K562 (cell line): ENCODE measurements around the gene CYP51A1. TPM values are rescaled to one million over a fixed set of nuclear protein-coding genes. Genes with fewer than 3 reads are reported as not detected.

Experiments used
- BRD4 ChIP-seq: fragments of 200-600 bp; sonication (generic); IDR thresholded peaks from 2 replicates; pipeline ENCODE4 v1.6.1; 2017; ENCODE audit warnings: inconsistent platforms
- CREB5 ChIP-seq: fragments of 250-450 bp; sonication (Bioruptor Pico); IDR thresholded peaks from 2 replicates; pipeline ENCODE4 v1.5.0; 2020; ENCODE audit warnings: mild to moderate bottlenecking
- HCFC1 ChIP-seq: IDR thresholded peaks from 2 replicates; pipeline ENCODE4 v1.6.1; 2012; ENCODE audit warnings: low read depth, low read length, improper control_type of control experiment
- HMGN3 ChIP-seq: IDR thresholded peaks from 2 replicates; pipeline ENCODE4 v1.6.1; 2011; ENCODE audit warnings: borderline replicate concordance, low read depth, mild to moderate bottlenecking, mixed read lengths, low read length; ENCODE audit not compliant: insufficient read length; ENCODE audit errors: extremely low read depth
- MTA2 ChIP-seq: fragments of 450-650 bp; IDR thresholded peaks from 2 replicates; pipeline ENCODE4 v1.6.1; 2016; ENCODE audit warnings: low read depth
- NCOA4 ChIP-seq: fragments of 450-650 bp; IDR thresholded peaks from 2 replicates; pipeline ENCODE4 v1.6.1; 2018; ENCODE audit warnings: mild to moderate bottlenecking; ENCODE audit not compliant: partially characterized antibody
- RCOR1 ChIP-seq, 2 experiments: IDR thresholded peaks; 2 replicates each; pipeline ENCODE4 v1.6.1; 2012; ENCODE audit warnings: low read depth in 2 of 2, low read length in 2 of 2, borderline replicate concordance in 1 of 2, improper control_type of control experiment in 1 of 2
- SFPQ ChIP-seq: fragments of 200-400 bp; formaldehyde crosslinking; IDR thresholded peaks from 2 replicates; pipeline ENCODE4 v1.6.1; 2017; ENCODE audit warnings: mild to moderate bottlenecking, low read depth, low read length, moderate library complexity
- TAF7 ChIP-seq: fragments of 450-650 bp; IDR thresholded peaks from 2 replicates; pipeline ENCODE4 v1.6.1; 2016; ENCODE audit warnings: missing genetic modification characterization, missing compliant biosample characterization
- TEAD1 ChIP-seq, 2 experiments: fragments of 450-650 bp in 1 of 2; sonication (generic) in 1 of 2; formaldehyde crosslinking; IDR thresholded peaks; 2 replicates each; pipeline versions ENCODE4 v1.4.0 to v1.8.0; 2020 to 2022; ENCODE audit warnings: mild to moderate bottlenecking in 2 of 2, missing genetic modification reagents in 1 of 2
- ZNF3 ChIP-seq: fragments of 250-450 bp; sonication (Bioruptor Pico); IDR thresholded peaks from 2 replicates; pipeline ENCODE4 v1.5.0; 2021; ENCODE audit warnings: mild to moderate bottlenecking, moderate library complexity
- ZNF511 ChIP-seq: sonication (generic); formaldehyde crosslinking; IDR thresholded peaks from 2 replicates; pipeline ENCODE4 v1.8.0; 2022; ENCODE audit warnings: mild to moderate bottlenecking, missing genetic modification reagents
- polyA plus RNA-seq, 8 experiments: library from polyadenylated mRNA; depleted of rRNA in 4 of 8; stranded (reverse) in 5 of 8; unstranded in 3 of 8; fragments of >200 nt; fragmentation: Nextera tagmentation in 2 of 8; fragmentation: Illumina TruSeq in 1 of 8; extraction: Ambion mirVana in 2 of 8; extraction: Trizol in 1 of 8; gene quantifications; 2 replicates each; pipeline versions ENCODE4 v1.2.1 to v1.2.3, GENCODE V29; 2011 to 2014; ENCODE audit warnings: inconsistent platforms in 1 of 8, missing spikeins in 1 of 8
- total RNA-seq, 7 experiments: library from RNA; depleted of rRNA in 6 of 7; stranded (reverse); fragments of >200 nt in 6 of 7; fragmentation: Illumina TruSeq in 2 of 7; extraction: Trizol in 2 of 7; gene quantifications; 2 replicates each; pipeline versions ENCODE4 v1.2.1 to v1.2.3, GENCODE V29; 2011 to 2021; ENCODE audit warnings: low replicate concordance in 1 of 7
- TF ChIP-seq, protein P1 (sequence below): fragments of 200-800 bp; sonication (Bioruptor generic); IDR thresholded peaks from 2 replicates; pipeline ENCODE4 v1.6.1; 2016; ENCODE audit warnings: missing genetic modification characterization, missing compliant biosample characterization
- TF ChIP-seq, protein P2 (sequence below): IDR thresholded peaks from 2 replicates; pipeline ENCODE4 v1.6.1; 2011; ENCODE audit warnings: borderline replicate concordance, low read depth, mild to moderate bottlenecking, moderate library complexity, low read length; ENCODE audit not compliant: insufficient read depth, poor library complexity, severe bottlenecking

Gene CYP51A1
- total and polyA plus RNA-seq, 9 of the 15 experiments (the other 6 are each of a cell fraction or from before 2014, with no cell fraction given), result 35.4 to 151 (median 80.3) TPM

DNA sequence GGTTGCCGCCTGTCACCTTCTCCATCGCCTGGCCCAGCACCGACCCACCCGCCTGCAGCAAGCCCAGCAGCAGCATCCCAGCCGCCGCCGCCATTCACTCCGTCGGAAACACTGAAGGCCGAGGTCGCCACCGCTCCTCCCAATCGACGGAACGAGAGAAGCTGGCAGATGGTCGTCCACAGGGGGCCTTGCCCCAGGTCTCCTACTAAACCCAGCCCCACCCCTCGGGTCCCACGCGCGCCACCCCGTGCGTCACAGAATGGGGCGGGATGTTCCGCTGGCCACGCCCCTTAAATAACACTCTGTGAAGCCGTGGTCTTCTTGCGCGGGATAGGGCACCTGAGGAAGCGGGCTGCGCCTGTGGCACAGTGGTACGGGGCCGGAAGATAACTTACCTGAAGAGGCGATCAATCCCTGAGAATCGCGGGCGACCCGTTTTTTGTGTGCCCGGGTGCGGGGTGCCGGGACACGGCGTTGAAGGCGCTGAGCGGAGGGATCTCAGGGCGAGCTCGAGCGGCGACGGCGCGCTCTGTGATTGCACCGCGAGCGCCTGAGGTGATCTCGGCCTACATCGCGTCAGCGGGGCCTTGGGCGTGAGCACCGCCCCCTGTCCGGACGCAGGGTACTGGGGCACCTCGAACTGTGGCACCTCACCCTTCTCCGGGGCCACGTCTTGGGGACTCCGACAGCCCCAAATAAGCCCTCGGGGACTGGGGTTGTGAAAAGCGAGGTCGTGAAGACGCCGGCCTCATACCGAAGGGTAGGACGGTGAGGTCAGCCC, at the start of gene CYP51A1 (continued):
- TF ChIP-seq, protein P1, sequence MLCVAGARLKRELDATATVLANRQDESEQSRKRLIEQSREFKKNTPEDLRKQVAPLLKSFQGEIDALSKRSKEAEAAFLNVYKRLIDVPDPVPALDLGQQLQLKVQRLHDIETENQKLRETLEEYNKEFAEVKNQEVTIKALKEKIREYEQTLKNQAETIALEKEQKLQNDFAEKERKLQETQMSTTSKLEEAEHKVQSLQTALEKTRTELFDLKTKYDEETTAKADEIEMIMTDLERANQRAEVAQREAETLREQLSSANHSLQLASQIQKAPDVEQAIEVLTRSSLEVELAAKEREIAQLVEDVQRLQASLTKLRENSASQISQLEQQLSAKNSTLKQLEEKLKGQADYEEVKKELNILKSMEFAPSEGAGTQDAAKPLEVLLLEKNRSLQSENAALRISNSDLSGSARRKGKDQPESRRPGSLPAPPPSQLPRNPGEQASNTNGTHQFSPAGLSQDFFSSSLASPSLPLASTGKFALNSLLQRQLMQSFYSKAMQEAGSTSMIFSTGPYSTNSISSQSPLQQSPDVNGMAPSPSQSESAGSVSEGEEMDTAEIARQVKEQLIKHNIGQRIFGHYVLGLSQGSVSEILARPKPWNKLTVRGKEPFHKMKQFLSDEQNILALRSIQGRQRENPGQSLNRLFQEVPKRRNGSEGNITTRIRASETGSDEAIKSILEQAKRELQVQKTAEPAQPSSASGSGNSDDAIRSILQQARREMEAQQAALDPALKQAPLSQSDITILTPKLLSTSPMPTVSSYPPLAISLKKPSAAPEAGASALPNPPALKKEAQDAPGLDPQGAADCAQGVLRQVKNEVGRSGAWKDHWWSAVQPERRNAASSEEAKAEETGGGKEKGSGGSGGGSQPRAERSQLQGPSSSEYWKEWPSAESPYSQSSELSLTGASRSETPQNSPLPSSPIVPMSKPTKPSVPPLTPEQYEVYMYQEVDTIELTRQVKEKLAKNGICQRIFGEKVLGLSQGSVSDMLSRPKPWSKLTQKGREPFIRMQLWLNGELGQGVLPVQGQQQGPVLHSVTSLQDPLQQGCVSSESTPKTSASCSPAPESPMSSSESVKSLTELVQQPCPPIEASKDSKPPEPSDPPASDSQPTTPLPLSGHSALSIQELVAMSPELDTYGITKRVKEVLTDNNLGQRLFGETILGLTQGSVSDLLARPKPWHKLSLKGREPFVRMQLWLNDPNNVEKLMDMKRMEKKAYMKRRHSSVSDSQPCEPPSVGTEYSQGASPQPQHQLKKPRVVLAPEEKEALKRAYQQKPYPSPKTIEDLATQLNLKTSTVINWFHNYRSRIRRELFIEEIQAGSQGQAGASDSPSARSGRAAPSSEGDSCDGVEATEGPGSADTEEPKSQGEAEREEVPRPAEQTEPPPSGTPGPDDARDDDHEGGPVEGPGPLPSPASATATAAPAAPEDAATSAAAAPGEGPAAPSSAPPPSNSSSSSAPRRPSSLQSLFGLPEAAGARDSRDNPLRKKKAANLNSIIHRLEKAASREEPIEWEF (CRISPR knock-in tag), result no peak
- TF ChIP-seq ZNF3 (no peak), MTA2 (0 out of 2 replicates have a peak, but pooled peaks have one; percentile 16), TEAD1 (CRISPR knock-in tag; IDR thresholded peaks at IDR 0.05) (peak; percentile 30 to 58; a peak in 2 of 4 replicates), CREB5 (CRISPR knock-in tag) (no peak; the same call in 1 of the 2 replicates), BRD4 (peak; percentile 44; the same call in 1 of the 2 replicates), TAF7 (tag) (peak; percentile 78), RCOR1 (IDR thresholded peaks at IDR 0.05; ENCODE audit: borderline replicate concordance in 1 of 2, low read depth in 2 of 2, low read length in 2 of 2) (peak in 1 of 2 experiments; percentile 25; a peak in 1 of 4 replicates), HMGN3 (peak; percentile 91), ZNF511 (CRISPR knock-in tag) (peak; percentile 85), HCFC1 (peak; percentile 59), NCOA4 (no peak), SFPQ (no peak)
- TF ChIP-seq, protein P2, sequence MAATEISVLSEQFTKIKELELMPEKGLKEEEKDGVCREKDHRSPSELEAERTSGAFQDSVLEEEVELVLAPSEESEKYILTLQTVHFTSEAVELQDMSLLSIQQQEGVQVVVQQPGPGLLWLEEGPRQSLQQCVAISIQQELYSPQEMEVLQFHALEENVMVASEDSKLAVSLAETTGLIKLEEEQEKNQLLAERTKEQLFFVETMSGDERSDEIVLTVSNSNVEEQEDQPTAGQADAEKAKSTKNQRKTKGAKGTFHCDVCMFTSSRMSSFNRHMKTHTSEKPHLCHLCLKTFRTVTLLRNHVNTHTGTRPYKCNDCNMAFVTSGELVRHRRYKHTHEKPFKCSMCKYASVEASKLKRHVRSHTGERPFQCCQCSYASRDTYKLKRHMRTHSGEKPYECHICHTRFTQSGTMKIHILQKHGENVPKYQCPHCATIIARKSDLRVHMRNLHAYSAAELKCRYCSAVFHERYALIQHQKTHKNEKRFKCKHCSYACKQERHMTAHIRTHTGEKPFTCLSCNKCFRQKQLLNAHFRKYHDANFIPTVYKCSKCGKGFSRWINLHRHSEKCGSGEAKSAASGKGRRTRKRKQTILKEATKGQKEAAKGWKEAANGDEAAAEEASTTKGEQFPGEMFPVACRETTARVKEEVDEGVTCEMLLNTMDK, result peak; percentile 13
